K562 (cell line): ENCODE measurements around the gene PDLIM5. TPM values are rescaled to one million over a fixed set of nuclear protein-coding genes. Genes with fewer than 3 reads are reported as not detected.

Experiments
- CSDE1 ChIP-seq, 2 experiments: fragments of 450-650 bp; IDR thresholded peaks; 2 replicates each; pipeline ENCODE4 v1.6.1; 2016; ENCODE audit warnings: mild to moderate bottlenecking in 1 of 2
- EP400 ChIP-seq: fragments of 450-650 bp; IDR thresholded peaks from 2 replicates; pipeline ENCODE4 v1.6.1; 2017; ENCODE audit warnings: antibody characterized with exemption, mild to moderate bottlenecking, moderate library complexity
- ETS1 ChIP-seq: conservative IDR thresholded peaks from 2 replicates; pipeline ENCODE4 v1.6.1; 2011; ENCODE audit warnings: low read depth, mild to moderate bottlenecking, low read length; ENCODE audit not compliant: control insufficient read depth
- JUN ChIP-seq, 2 experiments: sonication (generic) in 1 of 2; formaldehyde crosslinking in 1 of 2; IDR thresholded peaks; 2 replicates each; pipeline versions ENCODE4 v1.6.1 to v1.8.0; 2012 to 2022; ENCODE audit warnings: borderline replicate concordance in 2 of 2, mild to moderate bottlenecking in 2 of 2, improper control_type of control experiment in 1 of 2, low read depth in 1 of 2, low read length in 1 of 2, missing genetic modification reagents in 1 of 2
- MCM5 ChIP-seq: fragments of 450-650 bp; IDR thresholded peaks from 2 replicates; pipeline ENCODE4 v1.6.1; 2016; ENCODE audit warnings: low read depth
- MEF2D ChIP-seq: conservative IDR thresholded peaks from 2 replicates; pipeline ENCODE4 v1.6.1; 2016; ENCODE audit warnings: low read depth, missing genetic modification characterization, missing compliant biosample characterization
- POLR2AphosphoS2 ChIP-seq: IDR thresholded peaks from 2 replicates; pipeline ENCODE4 v1.6.1; 2012; ENCODE audit warnings: low read length, improper control_type of control experiment
- POLR3G ChIP-seq: IDR thresholded peaks from 2 replicates; pipeline ENCODE4 v1.6.1; 2011; ENCODE audit not compliant: insufficient read length, insufficient replicate concordance; ENCODE audit errors: extremely low read depth
- RFX1 ChIP-seq: fragments of 450-650 bp; IDR thresholded peaks from 2 replicates; pipeline ENCODE4 v1.6.1; 2016; ENCODE audit warnings: mild to moderate bottlenecking, moderate library complexity
- RFX5 ChIP-seq: IDR thresholded peaks from 2 replicates; pipeline ENCODE4 v1.6.1; 2011; ENCODE audit warnings: low read depth, mild to moderate bottlenecking, improper control_type of control experiment, low read length
- YY1 ChIP-seq, 3 experiments: IDR thresholded peaks; 2 replicates each; pipeline ENCODE4 v1.6.1; 2011; ENCODE audit warnings: low read length in 2 of 3, mild to moderate bottlenecking in 2 of 3, moderate library complexity in 2 of 3, borderline replicate concordance in 1 of 3, control low read depth in 1 of 3, low read depth in 1 of 3; ENCODE audit not compliant: insufficient read depth in 3 of 3, insufficient replicate concordance in 2 of 3, control insufficient read depth in 1 of 3, insufficient read length in 1 of 3; ENCODE audit errors: extremely low read depth in 1 of 3
- ZBTB12 ChIP-seq: fragments of 250-450 bp; sonication (Bioruptor Pico); IDR thresholded peaks from 2 replicates; pipeline ENCODE4 v1.4.0; 2020
- ZBTB7A ChIP-seq: IDR thresholded peaks from 2 replicates; pipeline ENCODE4 v1.6.1; 2011; ENCODE audit warnings: low read depth, mild to moderate bottlenecking, low read length, moderate library complexity, borderline replicate concordance; ENCODE audit not compliant: control insufficient read depth
- ZC3H4 ChIP-seq: sonication (generic); formaldehyde crosslinking; IDR thresholded peaks from 2 replicates; pipeline ENCODE4 v1.9.0; 2021; ENCODE audit warnings: missing genetic modification reagents, borderline replicate concordance
- ZNF121 ChIP-seq: sonication (generic); formaldehyde crosslinking; conservative IDR thresholded peaks from 2 replicates; pipeline ENCODE4 v1.8.0; 2022; ENCODE audit warnings: missing genetic modification reagents
- ZNF280A ChIP-seq: fragments of 450-650 bp; IDR thresholded peaks from 2 replicates; pipeline ENCODE4 v1.6.1; 2018; ENCODE audit warnings: mild to moderate bottlenecking, low read depth; ENCODE audit not compliant: partially characterized antibody
- ZNF280B ChIP-seq: fragments of 250-450 bp; sonication (Bioruptor Pico); IDR thresholded peaks from 2 replicates; pipeline ENCODE4 v1.5.1; 2021; ENCODE audit warnings: mild to moderate bottlenecking
- ZNF41 ChIP-seq: fragments of 250-450 bp; sonication (Bioruptor Pico); conservative IDR thresholded peaks from 2 replicates; pipeline ENCODE4 v1.4.0; 2020; ENCODE audit warnings: mild to moderate bottlenecking
- ZNF512 ChIP-seq: IDR thresholded peaks from 2 replicates; pipeline ENCODE4 v1.6.1; 2016; ENCODE audit warnings: missing genetic modification characterization, missing compliant biosample characterization
- polyA plus RNA-seq, 8 experiments: library from polyadenylated mRNA; depleted of rRNA in 4 of 8; stranded (reverse) in 5 of 8; unstranded in 3 of 8; fragments of >200 nt; fragmentation: Nextera tagmentation in 2 of 8; fragmentation: Illumina TruSeq in 1 of 8; extraction: Ambion mirVana in 2 of 8; extraction: Trizol in 1 of 8; gene quantifications; 2 replicates each; pipeline versions ENCODE4 v1.2.1 to v1.2.3, GENCODE V29; 2011 to 2014; ENCODE audit warnings: inconsistent platforms in 1 of 8, missing spikeins in 1 of 8
- total RNA-seq, 7 experiments: library from RNA; depleted of rRNA in 6 of 7; stranded (reverse); fragments of >200 nt in 6 of 7; fragmentation: Illumina TruSeq in 2 of 7; extraction: Trizol in 2 of 7; gene quantifications; 2 replicates each; pipeline versions ENCODE4 v1.2.1 to v1.2.3, GENCODE V29; 2011 to 2021; ENCODE audit warnings: low replicate concordance in 1 of 7

The PDLIM5 gene
- total and polyA plus RNA-seq, 9 of the 15 experiments (the other 6 are each of a cell fraction or from before 2014, with no cell fraction given): 36.9 to 127 (median 62.5) TPM

- TF ChIP-seq ZBTB12 (CRISPR knock-in tag): no peak
- TF ChIP-seq ETS1: no peak
- no peak for TF ChIP-seq ZNF41 (CRISPR knock-in tag)
- no peak for TF ChIP-seq ZNF512 (tag)
- TF ChIP-seq POLR3G: no peak
- TF ChIP-seq MCM5: no peak
- no peak for TF ChIP-seq ZNF121 (CRISPR knock-in tag)
- no peak for TF ChIP-seq ZNF280B (CRISPR knock-in tag)
- TF ChIP-seq RFX1: peak; percentile 35
- TF ChIP-seq ZNF280A: no peak
- TF ChIP-seq ZC3H4 (CRISPR knock-in tag): no peak
- TF ChIP-seq POLR2AphosphoS2: no peak
- TF ChIP-seq EP400: peak; percentile 14; the same call in 1 of the 2 replicates
- TF ChIP-seq YY1 (IDR thresholded peaks at IDR 0.05; ENCODE audit: borderline replicate concordance in 1 of 3, control insufficient read depth in 1 of 3, extremely low read depth in 1 of 3, insufficient read depth in 3 of 3, insufficient read length in 1 of 3, insufficient replicate concordance in 2 of 3, low read depth in 1 of 3, low read length in 2 of 3): no peak
- no peak for TF ChIP-seq MEF2D (tag)
- TF ChIP-seq RFX5: no peak
- no peak for TF ChIP-seq JUN (IDR thresholded peaks at IDR 0.05; ENCODE audit: borderline replicate concordance, low read depth, low read length)
- TF ChIP-seq JUN (CRISPR knock-in tag; IDR thresholded peaks at IDR 0.05; ENCODE audit: borderline replicate concordance): no peak
- no peak for TF ChIP-seq ZBTB7A
- no peak for TF ChIP-seq CSDE1 (IDR thresholded peaks at IDR 0.05)
Observed at GRCh38 chr4:94534401-94535312, 82.9 kb downstream of the PDLIM5 start (continued).
